ENCODE data around the gene CCL25.

The CCL25 gene

GRCh38 chr19:8005534-8006256, 46.9 kb upstream of the CCL25 start, which contains the start of gene ELAVL1 (continued):
- TF ChIP-seq ZNF433 (tag by site-specific recombination; IDR thresholded peaks at IDR 0.05; ENCODE audit: low read depth) (no peak), ZNF404 (tag by site-specific recombination; IDR thresholded peaks at IDR 0.05) (no peak), ZNF132 (tag by site-specific recombination; IDR thresholded peaks at IDR 0.05; ENCODE audit: borderline replicate concordance) (no peak), ZEB2 (tag by site-specific recombination; IDR thresholded peaks at IDR 0.05) (peak; percentile 97), ZFP37 (tag by site-specific recombination; IDR thresholded peaks at IDR 0.05) (no peak), ZXDB (tag by site-specific recombination; IDR thresholded peaks at IDR 0.05) (peak; percentile 69), ZNF571 (tag by site-specific recombination; IDR thresholded peaks at IDR 0.05) (no peak), HIC1 (tag by site-specific recombination; IDR thresholded peaks at IDR 0.05) (no peak), ZNF2 (tag by site-specific recombination; IDR thresholded peaks at IDR 0.05) (peak; percentile 66), ZNF707 (tag by site-specific recombination; IDR thresholded peaks at IDR 0.05) (no peak), ZNF670 (tag by site-specific recombination; IDR thresholded peaks at IDR 0.05; ENCODE audit: low read depth) (no peak), ZIC2 (tag by site-specific recombination; IDR thresholded peaks at IDR 0.05) (no peak), ZNF175 (tag by site-specific recombination; IDR thresholded peaks at IDR 0.05) (no peak), ZBTB26 (tag by site-specific recombination; optimal IDR thresholded peaks at IDR 0.05) (peak; percentile 79), ZNF664 (tag by site-specific recombination; IDR thresholded peaks at IDR 0.05) (no peak), ZNF692 (tag by site-specific recombination; IDR thresholded peaks at IDR 0.05) (peak; percentile 73), KLF9 (tag by site-specific recombination; IDR thresholded peaks at IDR 0.05; ENCODE audit: low read depth) (peak; percentile 40), ZNF791 (tag by site-specific recombination; IDR thresholded peaks at IDR 0.05) (no peak), ZNF776 (tag by site-specific recombination; IDR thresholded peaks at IDR 0.05; ENCODE audit: borderline replicate concordance) (no peak), HOXA7 (CRISPR knock-in tag; IDR thresholded peaks at IDR 0.05; ENCODE audit: borderline replicate concordance) (no peak), ZNF544 (tag by site-specific recombination; IDR thresholded peaks at IDR 0.05) (no peak), TRIM28 (IDR thresholded peaks at IDR 0.05; ENCODE audit: borderline replicate concordance, low read length) (no peak), ZNF133 (tag by site-specific recombination; IDR thresholded peaks at IDR 0.05) (no peak)
- TF ChIP-seq, protein P1, sequence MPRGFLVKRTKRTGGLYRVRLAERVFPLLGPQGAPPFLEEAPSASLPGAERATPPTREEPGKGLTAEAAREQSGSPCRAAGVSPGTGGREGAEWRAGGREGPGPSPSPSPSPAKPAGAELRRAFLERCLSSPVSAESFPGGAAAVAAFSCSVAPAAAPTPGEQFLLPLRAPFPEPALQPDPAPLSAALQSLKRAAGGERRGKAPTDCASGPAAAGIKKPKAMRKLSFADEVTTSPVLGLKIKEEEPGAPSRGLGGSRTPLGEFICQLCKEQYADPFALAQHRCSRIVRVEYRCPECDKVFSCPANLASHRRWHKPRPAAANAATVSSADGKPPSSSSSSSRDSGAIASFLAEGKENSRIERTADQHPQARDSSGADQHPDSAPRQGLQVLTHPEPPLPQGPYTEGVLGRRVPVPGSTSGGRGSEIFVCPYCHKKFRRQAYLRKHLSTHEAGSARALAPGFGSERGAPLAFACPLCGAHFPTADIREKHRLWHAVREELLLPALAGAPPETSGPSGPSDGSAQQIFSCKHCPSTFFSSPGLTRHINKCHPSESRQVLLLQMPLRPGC (tag by site-specific recombination; IDR thresholded peaks at IDR 0.05) = peak; percentile 64; the same call in 1 of the 2 replicates
- TF ChIP-seq, protein P2, sequence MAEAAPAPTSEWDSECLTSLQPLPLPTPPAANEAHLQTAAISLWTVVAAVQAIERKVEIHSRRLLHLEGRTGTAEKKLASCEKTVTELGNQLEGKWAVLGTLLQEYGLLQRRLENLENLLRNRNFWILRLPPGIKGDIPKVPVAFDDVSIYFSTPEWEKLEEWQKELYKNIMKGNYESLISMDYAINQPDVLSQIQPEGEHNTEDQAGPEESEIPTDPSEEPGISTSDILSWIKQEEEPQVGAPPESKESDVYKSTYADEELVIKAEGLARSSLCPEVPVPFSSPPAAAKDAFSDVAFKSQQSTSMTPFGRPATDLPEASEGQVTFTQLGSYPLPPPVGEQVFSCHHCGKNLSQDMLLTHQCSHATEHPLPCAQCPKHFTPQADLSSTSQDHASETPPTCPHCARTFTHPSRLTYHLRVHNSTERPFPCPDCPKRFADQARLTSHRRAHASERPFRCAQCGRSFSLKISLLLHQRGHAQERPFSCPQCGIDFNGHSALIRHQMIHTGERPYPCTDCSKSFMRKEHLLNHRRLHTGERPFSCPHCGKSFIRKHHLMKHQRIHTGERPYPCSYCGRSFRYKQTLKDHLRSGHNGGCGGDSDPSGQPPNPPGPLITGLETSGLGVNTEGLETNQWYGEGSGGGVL (tag by site-specific recombination; IDR thresholded peaks at IDR 0.05) = peak; percentile 41; the same call in 1 of the 2 replicates
- TF ChIP-seq, protein P3, sequence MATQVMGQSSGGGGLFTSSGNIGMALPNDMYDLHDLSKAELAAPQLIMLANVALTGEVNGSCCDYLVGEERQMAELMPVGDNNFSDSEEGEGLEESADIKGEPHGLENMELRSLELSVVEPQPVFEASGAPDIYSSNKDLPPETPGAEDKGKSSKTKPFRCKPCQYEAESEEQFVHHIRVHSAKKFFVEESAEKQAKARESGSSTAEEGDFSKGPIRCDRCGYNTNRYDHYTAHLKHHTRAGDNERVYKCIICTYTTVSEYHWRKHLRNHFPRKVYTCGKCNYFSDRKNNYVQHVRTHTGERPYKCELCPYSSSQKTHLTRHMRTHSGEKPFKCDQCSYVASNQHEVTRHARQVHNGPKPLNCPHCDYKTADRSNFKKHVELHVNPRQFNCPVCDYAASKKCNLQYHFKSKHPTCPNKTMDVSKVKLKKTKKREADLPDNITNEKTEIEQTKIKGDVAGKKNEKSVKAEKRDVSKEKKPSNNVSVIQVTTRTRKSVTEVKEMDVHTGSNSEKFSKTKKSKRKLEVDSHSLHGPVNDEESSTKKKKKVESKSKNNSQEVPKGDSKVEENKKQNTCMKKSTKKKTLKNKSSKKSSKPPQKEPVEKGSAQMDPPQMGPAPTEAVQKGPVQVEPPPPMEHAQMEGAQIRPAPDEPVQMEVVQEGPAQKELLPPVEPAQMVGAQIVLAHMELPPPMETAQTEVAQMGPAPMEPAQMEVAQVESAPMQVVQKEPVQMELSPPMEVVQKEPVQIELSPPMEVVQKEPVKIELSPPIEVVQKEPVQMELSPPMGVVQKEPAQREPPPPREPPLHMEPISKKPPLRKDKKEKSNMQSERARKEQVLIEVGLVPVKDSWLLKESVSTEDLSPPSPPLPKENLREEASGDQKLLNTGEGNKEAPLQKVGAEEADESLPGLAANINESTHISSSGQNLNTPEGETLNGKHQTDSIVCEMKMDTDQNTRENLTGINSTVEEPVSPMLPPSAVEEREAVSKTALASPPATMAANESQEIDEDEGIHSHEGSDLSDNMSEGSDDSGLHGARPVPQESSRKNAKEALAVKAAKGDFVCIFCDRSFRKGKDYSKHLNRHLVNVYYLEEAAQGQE (tag by site-specific recombination; IDR thresholded peaks at IDR 0.05) = peak; percentile 27; the same call in 1 of the 2 replicates
- TF ChIP-seq, protein P4, sequence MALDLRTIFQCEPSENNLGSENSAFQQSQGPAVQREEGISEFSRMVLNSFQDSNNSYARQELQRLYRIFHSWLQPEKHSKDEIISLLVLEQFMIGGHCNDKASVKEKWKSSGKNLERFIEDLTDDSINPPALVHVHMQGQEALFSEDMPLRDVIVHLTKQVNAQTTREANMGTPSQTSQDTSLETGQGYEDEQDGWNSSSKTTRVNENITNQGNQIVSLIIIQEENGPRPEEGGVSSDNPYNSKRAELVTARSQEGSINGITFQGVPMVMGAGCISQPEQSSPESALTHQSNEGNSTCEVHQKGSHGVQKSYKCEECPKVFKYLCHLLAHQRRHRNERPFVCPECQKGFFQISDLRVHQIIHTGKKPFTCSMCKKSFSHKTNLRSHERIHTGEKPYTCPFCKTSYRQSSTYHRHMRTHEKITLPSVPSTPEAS (tag by site-specific recombination; IDR thresholded peaks at IDR 0.05) = 0 out of 2 replicates have a peak, but pooled peaks have one; percentile 9

Data from HEK293 (cell line).